Prostate gland (tissue), 2 donors: ENCODE results near the gene NARF.

Source experiments
- POLR2A ChIP-seq: fragments of 450-650 bp; IDR thresholded peaks from one replicate; pipeline ENCODE4 v1.6.1; 2016; ENCODE audit warnings: antibody characterized with exemption, mild to moderate bottlenecking
- POLR2AphosphoS5 ChIP-seq: sonication (generic); formaldehyde crosslinking; IDR thresholded peaks from one replicate; pipeline ENCODE4 v1.6.1; 2017; ENCODE audit warnings: antibody characterized with exemption
- TF ChIP-seq, protein P1 (sequence below), 4 experiments: fragments of 200-600 bp in 2 of 4; fragments of 450-650 bp in 2 of 4; sonication (generic) in 2 of 4; IDR thresholded peaks; 1 replicate in 3 of 4; 2 replicates in 1 of 4; pipeline ENCODE4 v1.5.1; 2016 to 2019; ENCODE audit warnings: antibody characterized with exemption in 4 of 4, mild to moderate bottlenecking in 2 of 4, moderate library complexity in 2 of 4

DNA sequence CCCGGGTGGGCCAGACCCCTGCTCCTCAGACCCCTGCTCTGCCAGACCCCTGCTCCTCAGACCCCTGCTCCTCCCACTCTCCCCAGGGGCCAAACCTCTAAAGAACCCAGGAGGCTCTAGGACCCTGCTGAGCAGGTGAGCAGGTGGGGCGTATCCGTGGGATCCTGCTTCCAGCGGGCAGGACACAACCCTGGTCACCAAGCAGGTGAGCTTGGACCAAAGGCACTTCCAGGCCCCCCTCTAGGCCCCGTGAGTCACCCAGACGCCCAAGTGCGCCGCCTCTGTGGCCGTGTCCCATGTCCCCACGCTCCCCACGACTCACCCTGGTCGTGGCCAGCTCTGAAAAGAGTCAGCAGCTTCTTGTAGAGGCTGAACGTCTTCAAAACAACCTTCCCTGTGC lies 13.0 kb upstream of the NARF start:
- TF ChIP-seq, protein P1, sequence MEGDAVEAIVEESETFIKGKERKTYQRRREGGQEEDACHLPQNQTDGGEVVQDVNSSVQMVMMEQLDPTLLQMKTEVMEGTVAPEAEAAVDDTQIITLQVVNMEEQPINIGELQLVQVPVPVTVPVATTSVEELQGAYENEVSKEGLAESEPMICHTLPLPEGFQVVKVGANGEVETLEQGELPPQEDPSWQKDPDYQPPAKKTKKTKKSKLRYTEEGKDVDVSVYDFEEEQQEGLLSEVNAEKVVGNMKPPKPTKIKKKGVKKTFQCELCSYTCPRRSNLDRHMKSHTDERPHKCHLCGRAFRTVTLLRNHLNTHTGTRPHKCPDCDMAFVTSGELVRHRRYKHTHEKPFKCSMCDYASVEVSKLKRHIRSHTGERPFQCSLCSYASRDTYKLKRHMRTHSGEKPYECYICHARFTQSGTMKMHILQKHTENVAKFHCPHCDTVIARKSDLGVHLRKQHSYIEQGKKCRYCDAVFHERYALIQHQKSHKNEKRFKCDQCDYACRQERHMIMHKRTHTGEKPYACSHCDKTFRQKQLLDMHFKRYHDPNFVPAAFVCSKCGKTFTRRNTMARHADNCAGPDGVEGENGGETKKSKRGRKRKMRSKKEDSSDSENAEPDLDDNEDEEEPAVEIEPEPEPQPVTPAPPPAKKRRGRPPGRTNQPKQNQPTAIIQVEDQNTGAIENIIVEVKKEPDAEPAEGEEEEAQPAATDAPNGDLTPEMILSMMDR (IDR thresholded peaks at IDR 0.05) = no peak
- TF ChIP-seq POLR2A (no peak), POLR2AphosphoS5 (no peak)
